GM12801 (cell line): Measurements from ENCODE around the gene PPP1R9A.

ENCODE experiments used
- TF ChIP-seq, protein P1 (sequence below): IDR thresholded peaks from one replicate; pipeline ENCODE4 v1.5.1; 2011; ENCODE audit warnings: control low read depth; ENCODE audit not compliant: insufficient read length; ENCODE audit errors: extremely low read depth

Gene PPP1R9A

DNA sequence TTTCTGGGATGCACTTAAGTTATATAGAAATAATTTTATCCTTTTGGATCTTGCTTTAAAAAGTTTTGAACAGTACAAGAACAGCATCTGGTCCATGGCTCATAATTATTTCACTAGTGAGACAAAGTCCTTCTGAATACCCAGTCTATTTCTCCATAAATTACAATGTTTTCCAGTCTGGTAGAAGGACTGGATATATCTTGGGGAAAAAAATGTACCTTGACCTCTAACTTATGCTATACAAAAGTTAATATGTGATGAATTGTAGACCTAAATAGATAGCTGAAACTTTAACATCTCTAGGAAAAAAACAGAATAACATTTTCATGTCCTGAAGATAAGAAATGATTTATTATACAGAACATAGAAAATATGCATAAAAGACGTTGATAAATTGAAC, 88.5 kb downstream of the PPP1R9A start:
- TF ChIP-seq, protein P1, sequence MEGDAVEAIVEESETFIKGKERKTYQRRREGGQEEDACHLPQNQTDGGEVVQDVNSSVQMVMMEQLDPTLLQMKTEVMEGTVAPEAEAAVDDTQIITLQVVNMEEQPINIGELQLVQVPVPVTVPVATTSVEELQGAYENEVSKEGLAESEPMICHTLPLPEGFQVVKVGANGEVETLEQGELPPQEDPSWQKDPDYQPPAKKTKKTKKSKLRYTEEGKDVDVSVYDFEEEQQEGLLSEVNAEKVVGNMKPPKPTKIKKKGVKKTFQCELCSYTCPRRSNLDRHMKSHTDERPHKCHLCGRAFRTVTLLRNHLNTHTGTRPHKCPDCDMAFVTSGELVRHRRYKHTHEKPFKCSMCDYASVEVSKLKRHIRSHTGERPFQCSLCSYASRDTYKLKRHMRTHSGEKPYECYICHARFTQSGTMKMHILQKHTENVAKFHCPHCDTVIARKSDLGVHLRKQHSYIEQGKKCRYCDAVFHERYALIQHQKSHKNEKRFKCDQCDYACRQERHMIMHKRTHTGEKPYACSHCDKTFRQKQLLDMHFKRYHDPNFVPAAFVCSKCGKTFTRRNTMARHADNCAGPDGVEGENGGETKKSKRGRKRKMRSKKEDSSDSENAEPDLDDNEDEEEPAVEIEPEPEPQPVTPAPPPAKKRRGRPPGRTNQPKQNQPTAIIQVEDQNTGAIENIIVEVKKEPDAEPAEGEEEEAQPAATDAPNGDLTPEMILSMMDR = no peak

DNA sequence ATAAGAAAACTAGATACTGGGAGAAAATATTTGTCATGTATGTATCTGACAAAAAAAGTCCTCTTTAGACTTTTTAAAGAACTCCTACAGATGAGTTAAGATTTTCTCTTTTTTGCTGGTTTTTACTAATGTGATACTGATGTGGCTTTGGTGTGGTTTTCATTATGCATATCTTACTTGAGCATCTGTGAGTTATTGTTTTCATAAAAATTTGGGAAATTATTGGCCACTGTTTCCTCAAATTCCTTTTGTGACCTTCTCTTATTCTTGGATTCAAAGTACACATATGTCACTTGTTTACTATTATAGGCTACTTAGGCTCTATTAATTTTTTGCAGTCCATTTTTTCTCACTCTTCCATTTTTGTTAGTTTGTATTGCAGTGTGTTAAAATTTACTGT, 89.0 kb downstream of the PPP1R9A start:
- TF ChIP-seq, protein P1 = no peak

DNA sequence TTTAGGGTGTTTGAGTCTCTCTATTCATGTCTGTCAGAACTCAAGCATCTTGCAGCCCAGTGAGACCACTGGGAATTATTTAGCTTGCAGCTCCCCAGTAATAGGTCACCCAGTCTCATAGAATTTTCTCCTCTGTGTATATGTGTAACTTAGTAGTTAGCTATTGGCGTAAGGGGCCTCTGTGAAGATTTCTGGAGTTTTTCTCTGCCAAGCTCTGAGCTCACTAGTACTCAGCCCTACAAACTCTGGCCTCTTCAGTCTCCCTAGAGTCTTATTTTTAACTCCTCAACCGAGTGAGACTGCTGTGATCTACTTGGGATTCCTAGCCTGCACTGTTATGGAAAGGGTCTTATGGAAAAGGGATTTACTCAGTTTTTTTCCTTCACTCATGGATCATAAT, 90.2 kb downstream of the PPP1R9A start:
- TF ChIP-seq, protein P1 = no peak

DNA sequence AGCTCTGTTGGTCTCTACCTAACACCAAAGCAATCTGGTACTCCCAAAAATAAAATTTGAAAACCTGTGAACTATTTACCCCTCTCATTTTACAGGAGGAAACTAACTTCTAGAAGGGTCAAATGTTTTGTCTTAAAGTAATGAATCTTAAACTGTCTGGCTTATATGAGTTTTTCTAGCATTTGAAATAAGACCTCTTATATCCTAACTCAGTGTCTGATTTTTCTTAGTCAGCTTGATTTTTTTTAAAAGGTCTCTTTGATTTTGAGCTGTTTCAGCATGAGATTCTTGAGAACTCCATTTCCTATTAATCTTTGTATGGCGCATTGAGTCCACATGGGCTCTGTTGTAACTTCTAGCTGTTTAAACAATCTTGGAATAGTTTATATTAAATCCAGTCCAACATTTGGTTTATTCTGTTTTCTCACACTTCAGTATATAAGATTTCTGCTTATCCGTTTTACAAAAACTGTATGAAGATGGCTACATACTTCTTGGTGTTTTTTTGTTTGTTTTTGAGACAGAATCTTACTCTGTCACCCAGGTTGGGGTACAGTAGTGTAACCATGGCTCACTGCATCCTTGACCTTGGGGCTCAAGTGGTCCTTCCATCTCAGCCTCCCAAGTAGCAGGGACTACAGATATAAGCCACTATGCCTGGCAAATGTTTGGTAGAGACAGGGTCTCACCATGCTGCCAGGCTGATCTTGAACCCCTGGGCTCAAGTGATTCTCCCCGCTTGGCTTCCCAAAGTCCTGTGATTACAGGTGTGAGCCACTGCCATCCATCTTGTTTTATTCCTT, 91.1 kb downstream of the PPP1R9A start:
- TF ChIP-seq, protein P1 = no peak

DNA sequence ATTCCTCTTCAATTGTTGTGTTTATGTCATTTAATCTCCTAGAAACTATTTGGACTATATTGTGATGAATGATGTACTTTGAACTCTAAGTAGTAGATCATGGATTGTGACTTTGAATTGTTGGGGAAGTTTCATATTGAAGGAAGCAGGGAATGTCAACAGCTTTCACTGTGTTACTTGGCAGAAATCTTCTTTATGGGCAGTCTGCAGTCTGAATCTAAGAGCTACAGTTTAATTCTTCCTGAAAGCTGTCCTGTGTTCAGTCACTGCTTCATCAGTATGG, 91.6 kb downstream of the PPP1R9A start:
- TF ChIP-seq, protein P1 = no peak

DNA sequence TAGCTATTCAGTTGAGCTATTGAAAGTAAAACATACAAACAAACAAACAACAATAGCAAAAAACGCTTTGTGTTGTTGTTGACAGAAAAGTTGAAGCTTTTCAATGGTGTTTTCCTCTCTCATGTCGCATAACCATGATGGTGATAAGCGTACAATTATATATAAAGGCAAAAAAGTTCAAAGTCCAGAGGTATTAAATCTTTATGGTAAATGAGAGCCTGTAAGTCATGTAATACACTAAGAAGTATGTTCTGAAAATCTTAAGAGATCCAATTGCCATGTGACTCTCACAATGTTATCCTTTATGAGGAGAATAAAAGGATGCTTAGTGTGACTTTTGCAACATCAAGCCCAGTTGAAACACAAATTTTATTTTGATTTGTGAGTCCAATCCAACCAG, 93.9 kb downstream of the PPP1R9A start:
- TF ChIP-seq, protein P1 = no peak

DNA sequence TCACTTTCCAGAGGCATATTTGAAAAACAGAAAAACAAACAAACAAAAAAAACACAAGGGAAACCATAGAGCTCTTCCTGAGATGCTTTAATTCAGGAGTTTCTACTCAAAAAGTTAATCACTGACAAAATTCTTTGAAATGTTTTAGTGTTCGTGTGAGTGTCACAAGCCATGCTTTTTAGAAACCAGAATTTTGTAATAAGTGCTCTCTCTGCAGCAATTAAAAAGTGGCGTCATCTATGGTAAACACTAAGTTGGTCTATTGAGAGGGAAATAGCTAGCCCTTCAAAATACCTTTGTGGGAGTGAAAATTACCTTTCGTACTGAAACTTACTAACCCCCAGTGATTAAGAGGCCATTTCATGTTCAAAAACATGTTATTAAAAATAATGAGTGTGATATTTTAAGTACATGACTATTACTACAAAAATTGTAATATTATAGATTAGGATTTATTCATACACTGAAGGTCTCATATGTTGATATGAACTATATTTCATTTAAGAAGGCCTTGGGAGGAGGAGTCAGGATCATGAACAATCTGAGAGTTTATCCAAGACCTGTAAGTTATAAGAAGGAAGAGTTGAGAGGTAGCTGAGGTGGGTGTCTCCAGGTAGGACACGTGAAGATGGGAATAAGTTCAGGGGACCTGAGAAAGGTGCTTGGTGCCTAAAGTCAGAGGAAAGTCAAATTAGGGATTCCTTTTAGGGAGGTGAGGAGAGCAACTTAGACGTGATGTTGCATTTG, 94.6 kb downstream of the PPP1R9A start:
- TF ChIP-seq, protein P1 = no peak
